GM21447 (cell line): ENCODE measurements around the gene PAQR9.

ENCODE experiments used
- ATAC-seq: cut with Tn5 transposase; IDR thresholded peaks from one replicate; pipeline ENCODE4 v1.9.1; 2021; ENCODE audit not compliant: unreplicated experiment

PAQR9 gene

GRCh38 chr3:142916605-142917004 is 46.9 kb downstream of the PAQR9 start:
- no peak for ATAC-seq

- ATAC-seq, result no peak
These were observed 47.8 kb downstream of the PAQR9 start for GRCh38 chr3:142915636-142916035.

GRCh38 chr3:142914286-142914811 is 49.1 kb downstream of the PAQR9 start:
- no peak for ATAC-seq

GRCh38 chr3:142913432-142913831 is 50.0 kb downstream of the PAQR9 start:
- ATAC-seq, result no peak

- no peak for ATAC-seq
These were observed 50.9 kb downstream of the PAQR9 start for GRCh38 chr3:142912402-142913172.
